ENCODE measurements around the gene ADAMTS15.

DNA sequence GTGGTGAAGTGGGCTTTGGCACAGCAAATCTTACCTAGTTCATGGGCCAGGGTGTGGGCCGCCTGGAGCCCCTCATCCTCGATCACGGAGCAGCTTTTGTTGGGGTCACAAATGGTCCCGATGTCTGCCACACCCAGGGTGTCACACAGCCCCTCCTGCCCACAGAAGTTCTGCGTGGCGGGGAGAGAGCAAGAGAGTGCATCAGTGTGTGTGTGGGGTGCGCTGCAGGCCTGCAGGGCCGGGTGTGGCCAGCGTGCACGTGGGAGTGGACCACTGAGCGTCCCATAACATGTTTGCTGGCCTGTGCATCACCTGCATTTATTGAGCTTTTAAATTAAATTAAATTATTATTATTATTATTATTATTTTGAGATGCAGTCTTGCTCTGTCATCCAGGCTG lies 31.5 kb upstream of the ADAMTS15 start:
- no peak for TF ChIP-seq POLR2A (IDR thresholded peaks at IDR 0.05)
- TF ChIP-seq, protein P1, sequence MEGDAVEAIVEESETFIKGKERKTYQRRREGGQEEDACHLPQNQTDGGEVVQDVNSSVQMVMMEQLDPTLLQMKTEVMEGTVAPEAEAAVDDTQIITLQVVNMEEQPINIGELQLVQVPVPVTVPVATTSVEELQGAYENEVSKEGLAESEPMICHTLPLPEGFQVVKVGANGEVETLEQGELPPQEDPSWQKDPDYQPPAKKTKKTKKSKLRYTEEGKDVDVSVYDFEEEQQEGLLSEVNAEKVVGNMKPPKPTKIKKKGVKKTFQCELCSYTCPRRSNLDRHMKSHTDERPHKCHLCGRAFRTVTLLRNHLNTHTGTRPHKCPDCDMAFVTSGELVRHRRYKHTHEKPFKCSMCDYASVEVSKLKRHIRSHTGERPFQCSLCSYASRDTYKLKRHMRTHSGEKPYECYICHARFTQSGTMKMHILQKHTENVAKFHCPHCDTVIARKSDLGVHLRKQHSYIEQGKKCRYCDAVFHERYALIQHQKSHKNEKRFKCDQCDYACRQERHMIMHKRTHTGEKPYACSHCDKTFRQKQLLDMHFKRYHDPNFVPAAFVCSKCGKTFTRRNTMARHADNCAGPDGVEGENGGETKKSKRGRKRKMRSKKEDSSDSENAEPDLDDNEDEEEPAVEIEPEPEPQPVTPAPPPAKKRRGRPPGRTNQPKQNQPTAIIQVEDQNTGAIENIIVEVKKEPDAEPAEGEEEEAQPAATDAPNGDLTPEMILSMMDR (IDR thresholded peaks at IDR 0.05) = no peak
